Measurements from ENCODE around the gene BCL6B.

Gene BCL6B

DNA sequence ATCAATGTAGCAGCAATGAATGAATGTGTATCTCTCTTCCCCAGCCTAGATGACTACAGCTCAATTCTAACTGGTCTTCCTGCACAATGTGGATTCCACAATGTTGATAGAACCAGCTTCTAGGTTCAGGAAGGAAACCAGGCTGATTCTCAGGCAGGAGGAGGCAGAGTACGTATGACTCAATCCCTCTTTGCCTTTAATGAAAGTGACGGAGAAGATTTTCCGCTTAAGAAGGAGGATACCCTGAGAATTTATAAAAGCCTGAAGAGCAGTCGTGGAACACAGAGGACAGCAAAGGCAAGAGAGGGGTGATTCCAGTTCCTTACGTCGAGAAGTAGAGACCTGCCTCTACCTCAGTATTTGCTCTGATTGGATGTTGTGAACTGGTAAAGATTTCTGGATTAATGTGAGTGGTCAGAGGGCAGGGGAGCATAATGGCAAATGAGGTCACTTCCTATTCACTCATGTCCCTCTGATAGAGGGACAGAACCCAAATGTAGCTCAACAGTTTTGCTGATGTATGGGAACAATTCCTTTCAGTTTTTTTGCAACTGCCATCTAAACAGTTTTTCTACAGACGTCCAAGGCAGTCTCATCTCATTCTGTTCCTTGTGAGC is 36.1 kb downstream of the BCL6B start:
- no peak for DNase-seq (ENCODE audit: low read depth in 2 of 2)

DNA sequence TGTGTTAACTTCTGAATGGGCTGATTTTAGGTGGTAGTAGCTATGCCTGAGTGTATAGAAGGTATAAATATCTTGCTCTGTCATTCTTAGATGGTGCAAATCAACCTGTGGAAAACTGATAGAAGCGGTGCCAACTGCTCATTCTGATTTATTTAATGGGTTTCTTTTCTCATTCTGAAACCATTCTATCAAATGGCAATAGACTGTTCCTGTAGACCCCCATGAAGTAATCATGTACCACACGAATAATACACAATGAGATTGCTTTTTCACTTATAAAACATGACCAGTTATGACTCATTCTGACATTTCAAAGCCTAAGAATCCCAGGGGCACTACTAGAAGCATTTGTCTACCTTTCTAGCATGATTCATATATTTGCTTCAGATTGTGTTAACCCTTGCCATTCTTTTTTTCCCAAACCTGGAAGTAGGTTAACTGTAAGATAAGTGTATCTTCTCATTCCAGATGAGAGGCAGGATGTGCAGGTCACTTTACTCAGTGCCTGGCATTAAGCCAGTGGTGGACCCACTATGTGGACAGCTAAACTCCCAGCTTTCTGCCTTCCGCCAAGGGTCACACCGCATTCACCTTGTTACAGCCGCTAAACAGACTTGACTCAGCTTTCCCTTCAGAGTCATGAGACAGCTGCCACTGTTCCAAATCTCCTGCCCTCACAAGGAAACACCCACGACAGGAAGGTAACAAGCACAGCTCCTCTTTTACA is 37.5 kb downstream of the BCL6B start:
- DNase-seq (ENCODE audit: low read depth in 2 of 2), result peak; percentile 37 to 38

DNA sequence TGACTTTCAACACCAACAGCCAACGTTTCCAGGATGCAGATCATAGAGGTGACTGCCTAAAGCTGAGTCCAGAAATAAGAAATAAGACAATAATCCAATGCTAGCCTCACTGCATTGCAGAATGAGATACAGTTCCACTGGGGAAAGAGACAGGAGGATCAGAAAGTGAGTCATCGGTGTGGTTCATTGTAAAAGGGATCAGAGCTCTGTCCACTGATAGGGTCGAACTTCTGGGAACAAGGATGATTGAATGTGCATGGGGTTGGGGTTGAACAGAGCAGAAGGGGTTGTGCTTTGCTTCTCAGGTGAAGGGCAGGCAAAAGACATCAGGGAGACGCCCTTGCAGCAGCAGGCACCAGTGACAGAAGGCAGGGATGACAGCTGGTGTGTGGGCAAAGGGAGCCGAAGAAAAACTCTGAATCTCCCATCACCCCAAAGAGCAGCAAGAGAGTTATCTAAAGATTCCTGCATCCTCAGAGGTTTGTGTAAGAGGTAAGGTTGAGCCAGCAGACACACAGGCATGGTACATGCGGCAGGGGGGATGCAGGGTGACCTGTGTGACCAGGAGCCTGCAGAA is 40.8 kb downstream of the BCL6B start:
- no peak for DNase-seq (ENCODE audit: low read depth in 2 of 2)

DNA sequence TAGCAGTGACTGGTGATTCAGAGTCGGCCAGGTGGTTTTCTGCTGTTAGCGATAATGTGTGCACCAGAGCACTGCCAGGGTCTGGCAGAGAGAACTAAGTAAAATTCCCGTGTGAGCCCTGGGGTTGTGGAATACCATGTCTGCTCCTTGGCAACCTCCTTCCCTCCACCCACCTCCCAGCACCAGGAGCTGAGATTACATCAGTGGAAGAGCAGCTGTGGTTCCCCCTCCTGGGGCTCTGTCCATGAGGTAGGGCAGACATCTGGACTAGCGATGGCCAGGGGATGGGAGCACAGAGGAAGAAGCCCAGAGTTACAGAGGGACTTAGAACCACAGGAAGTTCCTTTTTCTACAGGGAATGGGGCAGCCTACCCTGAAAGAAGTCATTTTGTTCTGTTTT is 41.4 kb downstream of the BCL6B start:
- DNase-seq (ENCODE audit: low read depth in 2 of 2), result no peak

DNA sequence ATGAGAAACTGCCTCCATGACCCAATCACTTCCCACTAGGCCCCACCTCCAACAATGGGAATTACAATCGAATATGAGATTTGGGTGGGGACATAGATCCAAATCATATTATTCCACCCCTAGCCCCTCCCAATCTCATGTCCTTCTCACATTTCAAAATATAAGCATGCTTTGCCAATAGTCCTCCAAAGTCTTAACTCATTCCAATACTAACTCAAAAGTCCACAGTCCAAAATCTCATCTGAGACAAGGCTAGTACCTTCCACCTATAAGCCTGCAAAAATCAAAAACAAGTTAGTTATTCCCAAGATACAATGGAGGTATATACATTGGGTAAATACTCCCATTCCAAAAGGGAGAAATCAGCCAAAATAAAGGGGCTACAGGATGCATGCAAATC is 44.3 kb downstream of the BCL6B start:
- no peak for DNase-seq (ENCODE audit: low read depth in 2 of 2)

DNA sequence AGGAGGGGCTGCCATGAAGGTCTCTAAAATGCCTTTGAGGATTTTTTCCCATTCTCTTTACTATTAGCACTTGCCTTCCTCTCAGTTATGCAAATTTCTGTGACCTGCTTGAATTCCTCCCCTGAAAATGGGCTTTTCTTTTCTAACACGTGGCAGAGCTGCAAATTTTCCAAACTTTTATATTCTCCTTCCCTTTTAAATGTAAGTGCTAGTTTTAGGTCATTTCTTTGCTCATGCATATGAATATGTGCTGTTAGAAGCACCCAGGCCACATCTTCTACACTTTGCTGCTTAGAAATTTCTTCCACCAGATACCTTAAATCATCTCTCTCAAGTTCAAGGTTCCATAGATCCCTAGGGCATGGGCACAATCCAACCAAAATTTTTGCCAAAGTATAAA is 45.4 kb downstream of the BCL6B start:
- DNase-seq (ENCODE audit: low read depth in 2 of 2), result no peak

DNA sequence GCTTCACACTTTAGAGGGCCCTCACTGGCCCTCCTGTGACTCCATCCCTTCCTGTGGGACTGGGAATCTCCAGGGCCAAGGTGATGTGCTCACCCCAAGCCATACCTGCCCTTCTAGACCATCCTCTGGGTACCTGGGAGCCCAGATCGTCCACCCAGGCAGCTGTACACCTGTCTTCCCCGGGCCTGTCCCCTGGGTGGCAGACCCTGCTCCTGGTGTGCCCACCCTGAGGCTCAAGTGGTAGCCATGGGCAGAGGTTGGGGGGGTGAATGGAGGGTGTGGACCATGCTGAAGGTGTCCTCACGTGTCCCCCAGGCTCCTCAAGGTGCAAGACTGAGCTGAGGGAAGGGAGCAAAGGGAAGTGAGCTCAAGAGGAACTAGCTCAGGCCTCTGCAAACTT is 47.9 kb downstream of the BCL6B start:
- DNase-seq (ENCODE audit: low read depth in 2 of 2), result no peak

DNA sequence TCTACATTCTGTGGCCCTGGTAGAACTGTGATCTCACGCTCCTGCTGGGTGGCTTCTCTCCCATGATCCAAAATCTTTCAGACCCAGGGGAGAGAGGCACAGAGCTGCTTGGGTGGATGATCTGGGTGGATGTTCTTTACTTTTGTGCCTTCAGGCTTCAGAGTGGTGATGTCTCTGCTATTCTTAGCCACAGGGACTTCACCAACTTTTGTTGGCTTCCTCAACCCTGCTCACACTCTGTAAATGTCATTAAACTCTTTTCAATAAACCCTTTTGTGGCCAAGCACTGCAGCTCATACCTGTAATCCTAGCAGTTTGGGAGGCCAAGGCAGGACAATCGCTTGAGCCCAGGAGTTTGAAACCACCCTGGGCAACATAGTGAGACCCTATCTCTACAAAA is 49.6 kb downstream of the BCL6B start:
- no peak for DNase-seq (ENCODE audit: low read depth in 2 of 2)

DNA sequence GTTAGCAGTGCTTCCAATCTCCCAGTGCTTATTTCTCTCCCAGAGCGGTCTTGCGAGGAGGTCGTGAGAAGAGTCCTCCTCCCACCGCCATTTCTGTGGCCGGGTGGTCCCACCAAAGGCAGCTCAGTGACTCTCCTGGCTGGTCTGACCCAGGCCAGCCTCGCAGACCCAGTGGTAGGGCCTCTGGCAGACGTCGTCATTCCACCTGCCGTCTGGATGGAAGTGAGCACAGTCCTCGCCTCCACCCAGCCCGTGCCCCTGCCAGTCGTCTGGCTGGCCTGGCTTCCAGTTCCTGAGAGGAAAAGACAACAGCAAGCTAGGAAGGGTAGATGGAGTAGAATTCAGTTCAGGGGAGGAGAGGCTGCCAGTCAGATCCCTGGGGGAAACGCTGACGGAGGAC is 52.1 kb downstream of the BCL6B start:
- no peak for DNase-seq (ENCODE audit: low read depth in 2 of 2)

DNA sequence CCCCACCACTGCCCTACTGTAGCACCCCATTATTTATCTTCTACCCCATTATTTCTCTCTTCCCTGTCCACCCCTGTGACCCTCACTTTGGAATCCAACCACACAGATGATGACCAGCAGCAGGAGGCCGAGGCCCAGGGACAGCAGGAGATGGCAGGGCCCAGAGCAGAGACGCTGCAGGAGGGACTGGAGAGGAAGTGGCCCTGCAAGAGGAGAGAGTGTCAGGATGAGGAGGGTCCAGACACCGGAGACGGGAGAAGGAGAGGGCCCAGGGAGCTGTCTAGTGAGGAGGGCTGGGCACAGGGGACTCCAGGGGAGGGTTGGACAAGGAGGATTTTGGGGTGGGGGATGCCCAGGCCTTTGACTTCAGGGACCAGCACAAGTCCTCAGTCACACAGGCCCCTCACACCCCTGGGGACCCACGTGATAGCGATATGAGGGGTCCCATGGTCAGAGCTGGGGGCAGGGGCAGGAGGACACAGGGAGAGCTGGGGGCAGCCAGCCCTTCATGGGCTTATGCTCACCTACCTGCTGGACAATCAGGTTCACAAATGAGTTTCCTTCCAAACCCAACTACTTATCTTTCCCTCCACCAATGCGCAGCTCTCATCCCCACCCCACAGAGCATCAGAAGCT is 55.2 kb downstream of the BCL6B start:
- no peak for DNase-seq (ENCODE audit: low read depth in 2 of 2)

DNA sequence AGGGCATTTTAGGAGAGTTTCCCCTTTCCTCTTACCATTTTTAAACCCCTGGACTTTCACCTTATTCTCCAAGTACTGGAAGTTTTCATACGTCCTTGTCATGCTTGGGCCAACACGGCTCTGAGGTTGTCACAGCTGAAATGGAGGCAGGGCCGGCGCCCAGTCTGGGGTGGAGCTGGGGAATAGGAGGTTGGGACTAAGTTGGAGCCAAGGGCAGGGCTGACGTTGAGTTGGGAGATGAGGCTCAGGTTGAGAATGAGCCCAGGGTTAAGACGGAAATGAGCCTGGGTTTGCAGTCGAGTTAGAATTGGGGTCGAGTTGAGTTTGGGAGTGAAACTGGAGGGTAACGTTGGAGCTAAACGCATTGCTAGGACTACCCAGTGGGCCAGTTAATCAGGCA is 55.9 kb downstream of the BCL6B start:
- DNase-seq (ENCODE audit: low read depth in 2 of 2), result no peak

Data from stimulated activated CD4-positive, alpha-beta T cell treated with anti-CD3 and anti-CD28 coated beads, Interleukin-4, amount 100 ng/mL, for 48 hours (primary cell).